ENCODE results near the gene ID2. TPM values are rescaled to one million over a fixed set of nuclear protein-coding genes. Genes with fewer than 3 reads are reported as not detected.

The ID2 gene
- polyA plus RNA-seq, 2 of the 4 experiments (the other 2 are of a cell fraction): 177 to 181 TPM

- ATAC-seq (peak; percentile 57 to 67), FAIRE-seq (no peak), DNase-seq (ENCODE audit: low read depth in 1 of 2, low spot score in 1 of 2) (peak; percentile 89 to 95)
- CTCF ChIA-PET: interaction anchor here (0.7 to 4.4 kb wide), 8 partner anchors 16 to 1582 kb away, joined by 3 to 16 read pairs (median 4); no protein-coding TSS in a partner anchor
- 1% methylated on average over 47 of the region's 91 CpGs for WGBS (ENCODE audit: missing lambda C conversion rate)
- H3K4me2 ChIP-seq: peak overlapping the region; percentile 86
- peak overlapping the region; percentile 97 to 99 for H3K27ac ChIP-seq
- POLR2A ChIA-PET: interaction anchor here (0.6 to 2.6 kb wide), 10 partner anchors 9 to 1145 kb away, joined by 3 to 13 read pairs (median 4); no protein-coding TSS in a partner anchor
- peaks cover 12% of the 10 kb centered on the region for H3K4me1 ChIP-seq
- H3K9me3 ChIP-seq: peaks cover 14% of the 10 kb centered on the region; the same call in 2 of the 3 replicates
- peak overlapping the region; percentile 68 for H3K4me3 ChIP-seq
- TF ChIP-seq NFE2L2 (conservative IDR thresholded peaks at IDR 0.05; ENCODE audit: low read length) (no peak), SMC3 (IDR thresholded peaks at IDR 0.05) (0 out of 3 replicates have a peak, but pooled peaks have one; percentile 9), JUN (IDR thresholded peaks at IDR 0.05) (peak; percentile 35 to 73; a peak in 4 of 5 replicates), NPAS2 (CRISPR knock-in tag; IDR thresholded peaks at IDR 0.05; ENCODE audit: borderline replicate concordance) (no peak), CHD2 (IDR thresholded peaks at IDR 0.05; ENCODE audit: low read length, partially characterized antibody) (peak; percentile 79), RCOR1 (IDR thresholded peaks at IDR 0.05; ENCODE audit: low read depth, low read length) (no peak), ELK1 (IDR thresholded peaks at IDR 0.05; ENCODE audit: low read depth, low read length) (no peak), USF2 (IDR thresholded peaks at IDR 0.05) (no peak), MAZ (IDR thresholded peaks at IDR 0.05; ENCODE audit: borderline replicate concordance, low read depth, low read length) (no peak), KDM1A (IDR thresholded peaks at IDR 0.05; ENCODE audit: low read depth) (no peak), ZFP36 (IDR thresholded peaks at IDR 0.05; ENCODE audit: borderline replicate concordance, partially characterized antibody) (no peak), REST (IDR thresholded peaks at IDR 0.05) (peak; percentile 81), FOSL2 (IDR thresholded peaks at IDR 0.05) (no peak), FOSL2 (CRISPR knock-in tag; IDR thresholded peaks at IDR 0.05) (peak; percentile 55), EHF (CRISPR knock-in tag; IDR thresholded peaks at IDR 0.05) (no peak), RFX5 (IDR thresholded peaks at IDR 0.05) (peak; percentile 93), ZSCAN20 (CRISPR knock-in tag; IDR thresholded peaks at IDR 0.05) (no peak), HMGXB4 (CRISPR knock-in tag; IDR thresholded peaks at IDR 0.05; ENCODE audit: borderline replicate concordance) (peak; percentile 77), BHLHE40 (IDR thresholded peaks at IDR 0.05; ENCODE audit: low read depth, low read length) (0 out of 2 replicates have a peak, but pooled peaks have one; percentile 47), NR3C1 (IDR thresholded peaks at IDR 0.05) (no peak), CBX8 (IDR thresholded peaks at IDR 0.05) (no peak), KDM5A (IDR thresholded peaks at IDR 0.05) (no peak), E2F6 (IDR thresholded peaks at IDR 0.05; ENCODE audit: borderline replicate concordance, low read depth) (no peak; the same call in 1 of the 2 replicates), FOXS1 (CRISPR knock-in tag; IDR thresholded peaks at IDR 0.05) (no peak), EP300 (IDR thresholded peaks at IDR 0.05) (peak; percentile 44 to 70; a peak in 2 of 5 replicates), ZNF302 (CRISPR knock-in tag; IDR thresholded peaks at IDR 0.05) (no peak), TFCP2L1 (CRISPR knock-in tag; IDR thresholded peaks at IDR 0.05) (no peak), MAX (IDR thresholded peaks at IDR 0.05) (peak; percentile 52), RAD21 (conservative IDR thresholded peaks at IDR 0.05 in 1 of 2, IDR thresholded peaks at IDR 0.05 in 1 of 2) (peak; percentile 12 to 15; a peak in 3 of 5 replicates), HOXA7 (CRISPR knock-in tag; IDR thresholded peaks at IDR 0.05) (no peak), HES2 (IDR thresholded peaks at IDR 0.05) (no peak), MYC (IDR thresholded peaks at IDR 0.05; ENCODE audit: borderline replicate concordance, low read length) (peak; percentile 55; the same call in 1 of the 2 replicates)
These were observed 2.9 kb upstream of the ID2 start for GRCh38 chr2:8678731-8679566.

Measured in A549 (cell line).